Mesendoderm (in vitro differentiated cells): ENCODE results near the gene HOXB13.
A peak's percentile ranks its signal among the peaks of the same experiment; 100 is the strongest.

ENCODE experiments used
- DNase-seq: peaks from one replicate; pipeline ENCODE4 v3.0.0; 2013
- H2AK5ac ChIP-seq: 2 replicates; pipeline ENCODE4 v1.6.1; 2013; ENCODE audit warnings: low read length, inconsistent platforms
- H2BK120ac ChIP-seq: 2 replicates; pipeline ENCODE4 v1.6.1; 2013; ENCODE audit warnings: low read depth, mild to moderate bottlenecking, low read length, moderate library complexity, mixed read lengths
- H2BK15ac ChIP-seq: replicated peaks from 2 replicates; pipeline ENCODE4 v1.6.1; 2013; ENCODE audit warnings: low read depth, mild to moderate bottlenecking, moderate library complexity
- H2BK5ac ChIP-seq: 2 replicates; pipeline ENCODE4 v1.6.1; 2013; ENCODE audit warnings: low read length, inconsistent platforms
- H3K18ac ChIP-seq: 2 replicates; pipeline ENCODE4 v1.6.1; 2013; ENCODE audit warnings: mild to moderate bottlenecking, low read length, mixed read lengths
- H3K23ac ChIP-seq: one replicate; pipeline ENCODE4 v1.6.1; 2013; ENCODE audit warnings: low read length
- H3K27ac ChIP-seq: 2 replicates; pipeline ENCODE4 v1.5.1; 2013; ENCODE audit warnings: low read depth, mild to moderate bottlenecking, inconsistent platforms, low read length, moderate library complexity
- H3K27me3 ChIP-seq: 2 replicates; pipeline ENCODE4 v1.6.1; 2013; ENCODE audit warnings: low read length, control low read depth, mild to moderate bottlenecking, inconsistent platforms; ENCODE audit not compliant: insufficient read depth, poor library complexity
- H3K36me3 ChIP-seq: 2 replicates; pipeline ENCODE4 v1.6.1; 2013; ENCODE audit warnings: low read length, inconsistent platforms; ENCODE audit not compliant: control insufficient read depth, insufficient read depth
- H3K4ac ChIP-seq: one replicate; pipeline ENCODE4 v1.6.1; 2013; ENCODE audit warnings: low read depth, mild to moderate bottlenecking, low read length, moderate library complexity
- H3K4me1 ChIP-seq: 2 replicates; pipeline ENCODE4 v1.6.1; 2013; ENCODE audit warnings: low read depth, low read length, inconsistent platforms; ENCODE audit not compliant: control insufficient read depth
- H3K4me2 ChIP-seq: 2 replicates; pipeline ENCODE4 v1.6.1; 2013; ENCODE audit warnings: low read length
- H3K4me3 ChIP-seq: 2 replicates; pipeline ENCODE4 v1.5.1; 2013; ENCODE audit warnings: mild to moderate bottlenecking, low read length
- H3K56ac ChIP-seq: one replicate; pipeline ENCODE4 v1.6.1; 2013; ENCODE audit warnings: low read length
- H3K79me1 ChIP-seq: 2 replicates; pipeline ENCODE4 v1.6.1; 2013; ENCODE audit warnings: low read length, inconsistent platforms
- H3K79me2 ChIP-seq: 2 replicates; pipeline ENCODE4 v1.6.1; 2013; ENCODE audit warnings: mild to moderate bottlenecking, low read length; ENCODE audit not compliant: control insufficient read depth, insufficient read depth
- H3K9ac ChIP-seq: 2 replicates; pipeline ENCODE4 v1.6.1; 2013; ENCODE audit warnings: low read length, inconsistent platforms
- H4K5ac ChIP-seq: one replicate; pipeline ENCODE4 v1.6.1; 2013; ENCODE audit warnings: low read length
- H4K8ac ChIP-seq: one replicate; pipeline ENCODE4 v1.6.1; 2013; ENCODE audit warnings: low read depth, mild to moderate bottlenecking, control low read depth, low read length, moderate library complexity
- WGBS: extraction: QIAGEN DNeasy Blood & Tissue Kit; methylation state at CpG from one replicate; pipeline ENCODE4 v1.1.7; 2013; ENCODE audit warnings: low lambda C conversion rate, missing lambda C conversion rate; ENCODE audit not compliant: insufficient coverage; ENCODE audit errors: extremely low coverage; 5-methylcytosine and 5-hydroxymethylcytosine counted together

HOXB13 gene

GRCh38 chr17:48722201-48722907, 6.2 kb downstream of the HOXB13 start, which contains the start of gene PRAC1:
TSS of gene PRAC1 (minus strand) at chr17:48722518. CDS start at chr17:48722392, 126 bp downstream.
- H3K4me1 ChIP-seq = peaks cover 2% of the 10 kb centered on the region

DNA sequence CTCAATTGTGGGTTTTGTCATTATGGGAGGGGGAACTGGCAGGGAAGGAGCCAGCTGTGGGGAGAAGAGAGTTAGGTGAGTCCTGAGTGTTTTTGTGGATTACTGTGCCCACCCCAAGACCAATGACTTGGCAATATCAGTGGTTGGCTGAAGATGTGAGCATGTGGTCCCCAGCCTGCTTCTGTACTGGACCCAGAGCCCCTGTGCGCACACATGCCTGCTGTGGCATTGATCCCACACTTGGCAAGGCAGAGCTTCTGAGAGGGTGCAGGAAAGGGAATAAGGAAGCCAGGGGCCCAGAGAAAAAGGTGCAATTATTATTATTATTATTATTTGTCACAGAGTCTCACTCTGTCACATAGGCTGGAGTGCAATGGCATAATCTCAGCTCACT, 7.5 kb downstream of the HOXB13 start:
- Histone ChIP-seq H3K18ac (no peak overlapping the region), H3K56ac (no peak overlapping the region), H3K23ac (peak overlapping the region; percentile 1), H2AK5ac (no peak overlapping the region), H3K36me3 (no peaks in the 10 kb centered on the region), H3K27ac (no peak overlapping the region), H2BK15ac (no peak overlapping the region), H2BK5ac (no peak overlapping the region), H3K9ac (no peak overlapping the region), H4K8ac (no peak overlapping the region), H3K4ac (no peak overlapping the region), H3K27me3 (peaks cover 12% of the 10 kb centered on the region), H3K4me3 (no peak overlapping the region), H2BK120ac (no peak overlapping the region), H3K4me2 (no peak overlapping the region), H3K79me2 (no peaks in the 10 kb centered on the region), H4K5ac (no peak overlapping the region), H3K4me1 (peaks cover 2% of the 10 kb centered on the region), H3K79me1 (no peaks in the 10 kb centered on the region)
- DNase-seq = no peak
- WGBS = no CpG with 5 or more reads among the region's 1 CpG

More at GRCh38 chr17:48722201-48722907, 6.2 kb downstream of the HOXB13 start, which contains the start of gene PRAC1:
- H3K4ac ChIP-seq = peak within 1 kb of the TSS; percentile 73
- no peak within 1 kb of the TSS for H2BK15ac ChIP-seq
- WGBS = no CpG with 5 or more reads among the region's 21 CpGs
- peak within 1 kb of the TSS; percentile 68 for H3K9ac ChIP-seq
- H3K79me2 ChIP-seq = no peaks in the 10 kb centered on the region
- H3K79me1 ChIP-seq = no peaks in the 10 kb centered on the region
- peak within 1 kb of the TSS; percentile 92 for H3K23ac ChIP-seq
- H3K4me3 ChIP-seq = peak within 1 kb of the TSS; percentile 19
- H3K18ac ChIP-seq = peak within 1 kb of the TSS; percentile 46
- H2BK120ac ChIP-seq = peak within 1 kb of the TSS; percentile 32
- H2BK5ac ChIP-seq = peak within 1 kb of the TSS; percentile 44
- H3K27me3 ChIP-seq = peaks cover 25% of the 10 kb centered on the region
- no peaks in the 10 kb centered on the region for H3K36me3 ChIP-seq
- peak; percentile 67 for DNase-seq
- H3K56ac ChIP-seq = peak within 1 kb of the TSS; percentile 88
- peak within 1 kb of the TSS; percentile 91 for H4K8ac ChIP-seq
- peak within 1 kb of the TSS; percentile 86 for H3K4me2 ChIP-seq
- no peak within 1 kb of the TSS for H4K5ac ChIP-seq
- H2AK5ac ChIP-seq = no peak within 1 kb of the TSS
- peak within 1 kb of the TSS; percentile 84 for H3K27ac ChIP-seq

DNA sequence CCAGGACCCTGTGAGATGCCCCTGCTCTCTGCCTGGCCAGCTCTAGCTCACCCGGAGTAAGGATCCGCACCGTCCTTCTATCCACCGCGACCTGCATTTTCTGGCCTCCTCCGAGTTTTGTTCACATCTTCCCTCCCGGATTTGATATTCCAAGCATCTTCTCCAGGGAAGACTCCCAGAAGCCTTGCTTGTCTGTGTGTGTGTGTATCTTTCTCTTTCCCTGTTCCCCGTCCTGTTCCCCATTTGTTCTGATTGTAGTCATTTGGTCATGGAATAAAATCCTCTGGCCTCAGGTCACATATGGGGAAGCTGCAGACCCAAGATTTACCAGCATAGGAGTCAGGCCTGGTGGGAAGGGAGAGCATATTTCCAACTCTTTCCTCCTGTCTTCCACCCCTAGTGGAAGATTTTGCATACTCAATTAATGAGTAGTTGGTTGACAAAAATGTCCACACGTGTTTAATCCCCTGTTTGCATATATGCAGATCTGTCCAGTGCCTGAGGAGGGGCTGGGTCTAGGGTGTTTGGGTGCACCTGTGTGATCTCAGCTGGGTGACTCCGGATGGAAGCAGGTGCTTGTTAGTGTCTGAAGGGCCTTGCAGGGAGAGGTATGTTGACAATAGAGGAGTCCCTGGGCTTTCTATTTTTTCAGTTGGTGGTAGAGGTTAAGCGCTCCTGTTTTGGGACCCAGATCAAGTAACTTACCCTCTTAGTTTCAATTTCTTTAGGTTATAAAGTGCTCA, 8.1 kb downstream of the HOXB13 start:
- peak overlapping the region; percentile 81 for H3K27ac ChIP-seq
- no peaks in the 10 kb centered on the region for H3K79me1 ChIP-seq
- H3K36me3 ChIP-seq = no peaks in the 10 kb centered on the region
- H4K8ac ChIP-seq = no peak overlapping the region
- H3K9ac ChIP-seq = peak overlapping the region; percentile 83
- no peak overlapping the region for H2BK5ac ChIP-seq
- H3K56ac ChIP-seq = peak overlapping the region; percentile 89
- peak overlapping the region; percentile 29 for H3K18ac ChIP-seq
- no peaks in the 10 kb centered on the region for H3K79me2 ChIP-seq
- WGBS = no CpG with 5 or more reads among the region's 11 CpGs
- H3K4me3 ChIP-seq = no peak overlapping the region
- H2AK5ac ChIP-seq = peak overlapping the region; percentile 47
- H3K27me3 ChIP-seq = peaks cover 6% of the 10 kb centered on the region
- no peak overlapping the region for H4K5ac ChIP-seq
- no peak overlapping the region for H2BK15ac ChIP-seq
- peaks cover 2% of the 10 kb centered on the region for H3K4me1 ChIP-seq
- H3K4me2 ChIP-seq = peak overlapping the region; percentile 29
- H3K4ac ChIP-seq = peak overlapping the region; percentile 38
- no peak for DNase-seq
- peak overlapping the region; percentile 72 for H3K23ac ChIP-seq
- no peak overlapping the region for H2BK120ac ChIP-seq

- H3K27ac ChIP-seq = peak overlapping the region; percentile 97
- WGBS = no CpG with 5 or more reads among the region's 37 CpGs
- peak overlapping the region; percentile 72 for H3K23ac ChIP-seq
- H3K4ac ChIP-seq = peak overlapping the region; percentile 38
- H3K9ac ChIP-seq = peak overlapping the region; percentile 83
- no peaks in the 10 kb centered on the region for H3K79me2 ChIP-seq
- no peaks in the 10 kb centered on the region for H3K36me3 ChIP-seq
- H2BK5ac ChIP-seq = peak overlapping the region; percentile 31
- peak; percentile 96 for DNase-seq
- no peak overlapping the region for H4K8ac ChIP-seq
- no peaks in the 10 kb centered on the region for H3K79me1 ChIP-seq
- H3K56ac ChIP-seq = peak overlapping the region; percentile 89
- H3K4me3 ChIP-seq = no peak overlapping the region
- peak overlapping the region; percentile 47 for H2AK5ac ChIP-seq
- no peak overlapping the region for H2BK120ac ChIP-seq
- H3K18ac ChIP-seq = peak overlapping the region; percentile 29
- H4K5ac ChIP-seq = no peak overlapping the region
- peaks cover under 1% of the 10 kb centered on the region for H3K27me3 ChIP-seq
- peaks cover 2% of the 10 kb centered on the region for H3K4me1 ChIP-seq
- H2BK15ac ChIP-seq = no peak overlapping the region
- peak overlapping the region; percentile 29 for H3K4me2 ChIP-seq
These were observed 8.8 kb downstream of the HOXB13 start for GRCh38 chr17:48719642-48720265.

DNA sequence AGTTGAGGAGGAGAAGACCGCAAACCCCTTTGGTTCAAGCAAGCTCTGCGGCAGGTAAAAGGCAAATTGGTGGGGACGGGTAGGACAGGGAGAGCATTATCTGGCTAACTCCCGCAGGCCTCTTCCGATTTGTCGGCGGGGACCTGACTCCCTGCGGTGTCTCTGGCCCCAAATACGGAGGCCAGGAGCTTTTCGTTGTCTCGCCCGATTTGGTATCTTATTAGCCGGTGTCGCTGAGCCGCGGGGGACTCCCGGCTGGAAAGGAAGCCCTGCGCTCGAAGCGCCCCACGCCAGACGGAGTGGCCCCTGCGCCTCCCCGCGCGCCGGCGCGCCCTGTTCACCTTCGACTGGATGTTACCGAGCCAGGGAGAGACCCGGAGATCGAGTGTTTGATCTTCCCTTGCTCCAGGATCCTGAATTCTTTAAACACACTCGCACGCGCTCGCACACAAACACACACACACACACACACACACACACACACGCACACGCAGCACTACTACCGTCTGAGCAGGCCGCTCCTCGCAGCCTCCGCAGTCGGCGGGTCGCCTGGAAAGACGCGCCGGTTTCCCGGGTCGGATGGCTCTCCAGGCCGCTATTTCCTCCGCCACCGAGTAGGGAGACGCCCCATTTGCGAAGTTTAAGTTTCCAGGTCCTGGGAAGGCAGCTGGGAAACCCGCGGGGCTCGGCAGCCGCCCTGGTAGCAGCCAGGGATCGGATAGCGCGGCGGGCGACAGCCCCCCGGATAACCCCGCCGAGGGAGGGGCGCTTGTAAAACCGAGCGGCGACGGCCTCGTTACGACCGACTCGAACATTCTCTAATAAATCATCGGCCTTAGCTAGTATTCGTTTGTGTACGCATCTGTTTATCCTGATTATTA, 9.5 kb downstream of the HOXB13 start:
- H3K27me3 ChIP-seq = no peaks in the 10 kb centered on the region
- no peaks in the 10 kb centered on the region for H3K79me1 ChIP-seq
- H2BK5ac ChIP-seq = peak overlapping the region; percentile 74
- H3K4me1 ChIP-seq = peaks cover 2% of the 10 kb centered on the region
- no peak overlapping the region for H2BK120ac ChIP-seq
- no peaks in the 10 kb centered on the region for H3K79me2 ChIP-seq
- no peak overlapping the region for H2BK15ac ChIP-seq
- H4K5ac ChIP-seq = no peak overlapping the region
- H3K4me2 ChIP-seq = peak overlapping the region; percentile 29
- peak; percentile 84 for DNase-seq
- H3K36me3 ChIP-seq = no peaks in the 10 kb centered on the region
- peak overlapping the region; percentile 97 for H3K27ac ChIP-seq
- peak overlapping the region; percentile 38 for H3K4ac ChIP-seq
- no peak overlapping the region for H4K8ac ChIP-seq
- H3K23ac ChIP-seq = no peak overlapping the region
- WGBS = no CpG with 5 or more reads among the region's 80 CpGs
- H2AK5ac ChIP-seq = no peak overlapping the region
- peak overlapping the region; percentile 19 for H3K18ac ChIP-seq
- H3K56ac ChIP-seq = peak overlapping the region; percentile 89
- peak overlapping the region; percentile 15 for H3K4me3 ChIP-seq
- peak overlapping the region; percentile 83 for H3K9ac ChIP-seq
